A673 (cell line): Measurements from ENCODE around the gene XRCC3. TPM values are rescaled to one million over a fixed set of nuclear protein-coding genes. Genes with fewer than 3 reads are reported as not detected.

Source experiments
- BruUV-seq: library from RNA; stranded (reverse); fragments of 400-500 nt; replicated peaks from 2 replicates; lab custom pipeline; 2021; lab: Mats Ljungman, UMichigan
- CTCF ChIA-PET: fragments of 300-600 bp; sonication (Branson Sonifier 250); formaldehyde crosslinking; loops from one replicate; lab custom pipeline; 2022; ENCODE audit warnings: antibody characterized with exemption; lab: Charles Lee
- POLR2A ChIA-PET: fragments of 300-600 bp; sonication (Branson Sonifier 250); formaldehyde crosslinking; loops from one replicate; lab custom pipeline; 2022; ENCODE audit warnings: antibody characterized with exemption; ENCODE audit not compliant: low non-redundant PET; lab: Charles Lee
- DNase-seq: peaks from one replicate; pipeline ENCODE4 v3.0.0-alpha.2; 2015; ENCODE audit warnings: low spot score
- H3K27ac ChIP-seq: fragments of 200-600 bp; sonication (generic); 2 replicates; pipeline ENCODE4 v1.5.1; 2016; ENCODE audit warnings: mixed run types, low read depth, mild to moderate bottlenecking, mixed read lengths, antibody characterized with exemption, low read length; ENCODE audit not compliant: poor library complexity, severe bottlenecking
- H3K27me3 ChIP-seq: fragments of 200-600 bp; sonication (generic); replicated peaks from 2 replicates; pipeline ENCODE4 v1.6.1; 2017; ENCODE audit warnings: mixed run types, low read depth, mild to moderate bottlenecking, mixed read lengths, antibody characterized with exemption, low read length; ENCODE audit not compliant: insufficient read depth, poor library complexity
- H3K36me3 ChIP-seq: fragments of 200-600 bp; sonication (generic); 2 replicates; pipeline ENCODE4 v1.6.1; 2016; ENCODE audit warnings: mixed run types, mild to moderate bottlenecking, mixed read lengths, antibody characterized with exemption, low read length; ENCODE audit not compliant: insufficient read depth, poor library complexity, severe bottlenecking
- H3K4me1 ChIP-seq: fragments of 200-600 bp; sonication (generic); 2 replicates; pipeline ENCODE4 v1.6.1; 2017; ENCODE audit warnings: mixed run types, mild to moderate bottlenecking, mixed read lengths, antibody characterized with exemption, low read length; ENCODE audit not compliant: insufficient read depth, poor library complexity, severe bottlenecking
- H3K4me3 ChIP-seq: fragments of 200-600 bp; sonication (generic); 2 replicates; pipeline ENCODE4 v1.5.1; 2016; ENCODE audit warnings: low read depth, mixed run types, mild to moderate bottlenecking, mixed read lengths, low read length; ENCODE audit not compliant: poor library complexity, severe bottlenecking
- H3K9me3 ChIP-seq: fragments of 200-600 bp; sonication (generic); 2 replicates; pipeline ENCODE4 v1.6.1; 2016; ENCODE audit warnings: mixed run types, low read depth, mild to moderate bottlenecking, mixed read lengths, antibody characterized with exemption, low read length; ENCODE audit not compliant: poor library complexity, severe bottlenecking
- CTCF ChIP-seq: fragments of 300-800, 200-600 bp; sonication (generic); conservative IDR thresholded peaks from 2 replicates; pipeline ENCODE4 v1.5.1; 2017; ENCODE audit warnings: low read depth, mild to moderate bottlenecking, antibody characterized with exemption, low read length, moderate library complexity, mixed read lengths
- EZH2 ChIP-seq: fragments of 200-600 bp; sonication (generic); IDR thresholded peaks from 2 replicates; pipeline ENCODE4 v1.6.1; 2017; ENCODE audit warnings: borderline replicate concordance, low read depth, mild to moderate bottlenecking, mixed read lengths, antibody characterized with exemption, low read length; ENCODE audit not compliant: poor library complexity, severe bottlenecking
- intact Hi-C: fragments of 100-400 bp; cut with micrococcal nuclease; formaldehyde crosslinking; loops from one replicate; pipeline ENCODE4 v1.10.0; 2022; ENCODE audit not compliant: unreplicated experiment
- total RNA-seq: library from RNA; stranded (reverse); gene quantifications from 2 replicates; pipeline ENCODE4 v1.2.3, GENCODE V29; 2021

Gene XRCC3
- total RNA-seq, 1 experiment from 2014 or later, result 91.8 TPM

- no peaks in the 10 kb centered on the region for H3K27me3 ChIP-seq
- intact Hi-C loops, result no loop called here
- TF ChIP-seq CTCF (no peak), EZH2 (no peak)
- H3K4me3 ChIP-seq, result no peak overlapping the region
- BruUV-seq, result TSS peak; percentile 33
- ChIA-PET POLR2A (no interaction called here), CTCF (no interaction called here)
- no peaks in the 10 kb centered on the region for H3K9me3 ChIP-seq
- H3K27ac ChIP-seq, result peak overlapping the region; percentile 63
- H3K4me1 ChIP-seq, result peaks cover 26% of the 10 kb centered on the region
- DNase-seq, result no peak
- peaks cover 72% of the 10 kb centered on the region for H3K36me3 ChIP-seq
Measured at GRCh38 chr14:103697603-103698379, 17.5 kb downstream of the XRCC3 start.

- Histone ChIP-seq H3K4me3 (no peak overlapping the region), H3K4me1 (peaks cover 26% of the 10 kb centered on the region), H3K27ac (peak overlapping the region; percentile 67), H3K9me3 (no peaks in the 10 kb centered on the region), H3K36me3 (peaks cover 72% of the 10 kb centered on the region), H3K27me3 (no peaks in the 10 kb centered on the region)
- no TSS peak for BruUV-seq
- POLR2A ChIA-PET, result no interaction called here
- TF ChIP-seq EZH2 (no peak), CTCF (no peak)
- DNase-seq, result no peak
- intact Hi-C loops, result no loop called here
- CTCF ChIA-PET, result no interaction called here
Measured at GRCh38 chr14:103697206-103697602, 18.0 kb downstream of the XRCC3 start.

- CTCF ChIA-PET, result no interaction called here
- intact Hi-C loops, result no loop called here
- TF ChIP-seq CTCF (no peak), EZH2 (no peak)
- BruUV-seq, result no TSS peak
- H3K4me3 ChIP-seq, result no peak overlapping the region
- H3K9me3 ChIP-seq, result no peaks in the 10 kb centered on the region
- POLR2A ChIA-PET, result no interaction called here
- H3K4me1 ChIP-seq, result peaks cover 26% of the 10 kb centered on the region
- no peaks in the 10 kb centered on the region for H3K27me3 ChIP-seq
- H3K36me3 ChIP-seq, result peaks cover 70% of the 10 kb centered on the region
- DNase-seq, result peak; percentile 44
- peak overlapping the region; percentile 67 for H3K27ac ChIP-seq
Measured at GRCh38 chr14:103696466-103697071, 18.7 kb downstream of the XRCC3 start.
